ENCODE results near the gene SYS1.

The SYS1 gene

DNA sequence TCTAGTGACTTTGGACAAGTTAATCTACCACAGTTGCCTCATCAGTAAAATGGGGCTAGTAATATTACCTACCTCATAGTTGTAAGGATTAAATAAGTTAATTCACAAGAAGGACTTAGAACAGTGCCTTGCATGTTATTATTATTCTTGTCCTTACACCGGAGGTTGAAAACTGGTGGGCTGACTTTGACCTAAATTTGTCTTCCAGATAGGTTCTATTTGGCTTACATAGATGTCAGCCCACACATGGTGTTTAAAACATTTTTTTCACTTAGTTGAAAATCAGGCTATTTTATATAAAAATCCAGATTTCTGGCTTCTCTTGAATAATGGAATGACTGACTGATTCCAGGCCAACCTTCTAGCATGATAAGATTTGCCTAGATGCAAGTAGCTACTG, 3.2 kb downstream of the SYS1 start:
- Histone ChIP-seq H3K4me1 (ENCODE audit: control insufficient read depth in 1 of 2, insufficient read depth in 2 of 2, low read length in 2 of 2) (peaks cover 11 to 46% of the 10 kb centered on the region in 2 donors), H3K4me3 (ENCODE audit: low read depth in 1 of 2, low read length in 2 of 2) (no peak overlapping the region), H3K27ac (ENCODE audit: low read depth, low read length) (no peak overlapping the region), H3K9ac (ENCODE audit: low read depth in 1 of 2, low read length in 2 of 2) (no peak overlapping the region), H3K27me3 (ENCODE audit: control insufficient read depth in 1 of 2, insufficient read depth in 2 of 2, low read length in 2 of 2) (no peaks in the 10 kb centered on the region), H3K36me3 (ENCODE audit: control insufficient read depth in 1 of 2, insufficient read depth in 2 of 2, low read length in 2 of 2) (peaks cover 27 to 35% of the 10 kb centered on the region in 2 donors), H3K9me3 (ENCODE audit: control insufficient read depth in 1 of 2, low read length in 2 of 2) (no peaks in the 10 kb centered on the region)

DNA sequence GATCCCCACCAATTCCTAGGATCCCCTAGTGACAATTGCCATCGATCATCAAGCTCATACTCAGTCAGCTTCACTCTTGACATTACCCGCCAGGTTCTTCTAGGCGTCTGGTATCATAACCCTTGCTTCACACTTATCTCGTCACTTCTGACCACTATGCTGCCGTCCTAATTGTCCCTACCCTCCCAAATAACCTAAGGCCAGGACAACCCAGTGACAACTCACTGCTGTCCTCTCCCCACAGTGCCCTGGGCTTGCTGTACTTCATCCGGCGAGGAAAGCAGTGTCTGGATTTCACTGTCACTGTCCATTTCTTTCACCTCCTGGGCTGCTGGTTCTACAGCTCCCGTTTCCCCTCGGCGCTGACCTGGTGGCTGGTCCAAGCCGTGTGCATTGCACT, 3.7 kb downstream of the SYS1 start:
- Histone ChIP-seq H3K27ac (ENCODE audit: low read depth, low read length) (no peak overlapping the region), H3K9ac (ENCODE audit: low read depth in 1 of 2, low read length in 2 of 2) (no peak overlapping the region), H3K4me1 (ENCODE audit: control insufficient read depth in 1 of 2, insufficient read depth in 2 of 2, low read length in 2 of 2) (peaks cover 15 to 49% of the 10 kb centered on the region in 2 donors), H3K27me3 (ENCODE audit: control insufficient read depth in 1 of 2, insufficient read depth in 2 of 2, low read length in 2 of 2) (no peaks in the 10 kb centered on the region), H3K36me3 (ENCODE audit: control insufficient read depth in 1 of 2, insufficient read depth in 2 of 2, low read length in 2 of 2) (peaks cover 27 to 35% of the 10 kb centered on the region in 2 donors), H3K4me3 (ENCODE audit: low read depth in 1 of 2, low read length in 2 of 2) (no peak overlapping the region), H3K9me3 (ENCODE audit: control insufficient read depth in 1 of 2, low read length in 2 of 2) (no peaks in the 10 kb centered on the region)

GRCh38 chr20:45367126-45367525, 4.2 kb downstream of the SYS1 start:
- H3K9ac ChIP-seq (ENCODE audit: low read depth in 1 of 2, low read length in 2 of 2) = no peak overlapping the region
- no peaks in the 10 kb centered on the region for H3K9me3 ChIP-seq (ENCODE audit: control insufficient read depth in 1 of 2, low read length in 2 of 2)
- H3K27ac ChIP-seq (ENCODE audit: low read depth, low read length) = no peak overlapping the region
- H3K4me1 ChIP-seq (ENCODE audit: control insufficient read depth in 1 of 2, insufficient read depth in 2 of 2, low read length in 2 of 2) = peaks cover 15 to 49% of the 10 kb centered on the region in 2 donors
- H3K4me3 ChIP-seq (ENCODE audit: low read depth in 1 of 2, low read length in 2 of 2) = no peak overlapping the region
- peaks cover 27 to 35% of the 10 kb centered on the region in 2 donors for H3K36me3 ChIP-seq (ENCODE audit: control insufficient read depth in 1 of 2, insufficient read depth in 2 of 2, low read length in 2 of 2)
- H3K27me3 ChIP-seq (ENCODE audit: control insufficient read depth in 1 of 2, insufficient read depth in 2 of 2, low read length in 2 of 2) = no peaks in the 10 kb centered on the region

DNA sequence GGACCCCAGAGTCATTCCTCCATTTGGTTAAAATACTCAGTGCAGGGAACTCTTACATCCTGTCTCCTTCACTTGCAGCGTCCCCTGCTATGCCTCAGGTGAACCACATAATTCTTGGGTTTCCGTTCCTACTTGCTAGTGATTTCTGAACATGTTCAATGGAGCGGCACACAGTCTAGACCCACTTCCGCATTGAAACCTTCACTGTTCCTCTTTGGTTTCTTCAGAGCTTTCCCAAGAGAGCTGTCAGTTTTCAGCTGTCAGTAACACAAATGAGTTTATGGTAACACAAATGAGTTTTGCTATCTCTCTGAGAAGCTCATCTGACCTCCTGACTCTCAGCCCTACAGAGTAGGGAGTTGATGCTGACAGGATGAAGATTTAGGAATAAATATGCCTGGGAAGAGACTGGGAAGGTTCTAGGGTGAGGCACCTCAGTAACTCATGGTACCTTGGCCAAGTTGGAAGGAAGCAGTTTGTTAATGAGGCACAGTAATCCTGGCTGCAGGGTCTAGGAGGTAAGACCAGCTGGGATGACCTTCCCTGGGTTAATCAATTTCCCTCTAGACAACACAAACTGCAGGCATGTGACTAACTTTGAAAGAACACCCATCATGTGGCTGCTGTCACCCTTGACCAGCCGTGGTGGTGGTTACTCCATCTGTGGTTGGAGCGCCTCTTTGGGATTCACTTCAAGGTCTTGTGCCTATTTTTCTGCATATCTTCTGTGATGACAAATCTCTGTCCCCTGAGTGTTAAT, 5.4 kb downstream of the SYS1 start:
- Histone ChIP-seq H3K9me3 (ENCODE audit: control insufficient read depth in 1 of 2, low read length in 2 of 2) (no peaks in the 10 kb centered on the region), H3K9ac (ENCODE audit: low read depth in 1 of 2, low read length in 2 of 2) (no peak overlapping the region), H3K27ac (ENCODE audit: low read depth, low read length) (no peak overlapping the region), H3K36me3 (ENCODE audit: control insufficient read depth in 1 of 2, insufficient read depth in 2 of 2, low read length in 2 of 2) (peaks cover 27 to 35% of the 10 kb centered on the region in 2 donors), H3K27me3 (ENCODE audit: control insufficient read depth in 1 of 2, insufficient read depth in 2 of 2, low read length in 2 of 2) (no peaks in the 10 kb centered on the region), H3K4me3 (ENCODE audit: low read depth in 1 of 2, low read length in 2 of 2) (no peak overlapping the region), H3K4me1 (ENCODE audit: control insufficient read depth in 1 of 2, insufficient read depth in 2 of 2, low read length in 2 of 2) (peaks cover 20 to 60% of the 10 kb centered on the region in 2 donors)

GRCh38 chr20:45370571-45371160, 7.7 kb downstream of the SYS1 start:
- Histone ChIP-seq H3K27me3 (ENCODE audit: control insufficient read depth in 1 of 2, insufficient read depth in 2 of 2, low read length in 2 of 2) (no peaks in the 10 kb centered on the region), H3K9me3 (ENCODE audit: control insufficient read depth in 1 of 2, low read length in 2 of 2) (no peaks in the 10 kb centered on the region), H3K4me1 (ENCODE audit: control insufficient read depth in 1 of 2, insufficient read depth in 2 of 2, low read length in 2 of 2) (peaks cover 13 to 55% of the 10 kb centered on the region in 2 donors), H3K4me3 (ENCODE audit: low read depth in 1 of 2, low read length in 2 of 2) (no peak overlapping the region), H3K27ac (ENCODE audit: low read depth, low read length) (no peak overlapping the region), H3K36me3 (ENCODE audit: control insufficient read depth in 1 of 2, insufficient read depth in 2 of 2, low read length in 2 of 2) (peaks cover 27 to 29% of the 10 kb centered on the region in 2 donors), H3K9ac (ENCODE audit: low read depth in 1 of 2, low read length in 2 of 2) (no peak overlapping the region)

DNA sequence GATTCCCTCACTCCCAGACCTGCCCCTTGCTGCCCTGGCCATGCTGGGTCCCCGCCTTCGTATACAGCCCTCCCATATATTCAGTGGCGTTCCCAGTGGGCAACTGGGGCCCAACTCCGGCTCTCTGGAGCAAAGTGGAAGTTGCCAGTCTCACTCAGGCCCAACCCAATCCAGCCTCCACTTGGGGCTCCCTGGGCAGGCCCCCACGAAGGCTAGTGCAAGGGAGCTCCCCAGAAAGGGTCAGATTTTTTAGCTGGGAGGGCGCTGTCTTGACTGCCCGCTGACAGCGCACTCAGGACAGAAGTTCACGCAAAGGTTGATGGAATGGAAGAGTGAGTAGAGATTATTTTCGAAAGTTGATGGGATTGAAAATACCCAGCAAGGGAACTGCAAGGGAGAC, 9.3 kb downstream of the SYS1 start:
- no peaks in the 10 kb centered on the region for H3K27me3 ChIP-seq (ENCODE audit: control insufficient read depth in 1 of 2, insufficient read depth in 2 of 2, low read length in 2 of 2)
- H3K4me1 ChIP-seq (ENCODE audit: control insufficient read depth in 1 of 2, insufficient read depth in 2 of 2, low read length in 2 of 2) = peaks cover 13 to 51% of the 10 kb centered on the region in 2 donors
- H3K36me3 ChIP-seq (ENCODE audit: control insufficient read depth in 1 of 2, insufficient read depth in 2 of 2, low read length in 2 of 2) = peaks cover 14 to 15% of the 10 kb centered on the region in 2 donors
- no peak overlapping the region for H3K27ac ChIP-seq (ENCODE audit: low read depth, low read length)
- H3K9me3 ChIP-seq (ENCODE audit: control insufficient read depth in 1 of 2, low read length in 2 of 2) = no peaks in the 10 kb centered on the region
- no peak overlapping the region for H3K9ac ChIP-seq (ENCODE audit: low read depth in 1 of 2, low read length in 2 of 2)
- H3K4me3 ChIP-seq (ENCODE audit: low read depth in 1 of 2, low read length in 2 of 2) = no peak overlapping the region

- H3K9ac ChIP-seq (ENCODE audit: low read depth in 1 of 2, low read length in 2 of 2) = peak overlapping the region; percentile 48 to 59
- H3K9me3 ChIP-seq (ENCODE audit: control insufficient read depth in 1 of 2, low read length in 2 of 2) = no peaks in the 10 kb centered on the region
- peaks cover 13 to 46% of the 10 kb centered on the region in 2 donors for H3K4me1 ChIP-seq (ENCODE audit: control insufficient read depth in 1 of 2, insufficient read depth in 2 of 2, low read length in 2 of 2)
- peak overlapping the region; percentile 67 to 82 for H3K4me3 ChIP-seq (ENCODE audit: low read depth in 1 of 2, low read length in 2 of 2)
- H3K27ac ChIP-seq (ENCODE audit: low read depth, low read length) = no peak overlapping the region
- H3K27me3 ChIP-seq (ENCODE audit: control insufficient read depth in 1 of 2, insufficient read depth in 2 of 2, low read length in 2 of 2) = no peaks in the 10 kb centered on the region
- peaks cover 8 to 9% of the 10 kb centered on the region in 2 donors for H3K36me3 ChIP-seq (ENCODE audit: control insufficient read depth in 1 of 2, insufficient read depth in 2 of 2, low read length in 2 of 2)
Measured at GRCh38 chr20:45372646-45373352, 9.8 kb downstream of the SYS1 start.

DNA sequence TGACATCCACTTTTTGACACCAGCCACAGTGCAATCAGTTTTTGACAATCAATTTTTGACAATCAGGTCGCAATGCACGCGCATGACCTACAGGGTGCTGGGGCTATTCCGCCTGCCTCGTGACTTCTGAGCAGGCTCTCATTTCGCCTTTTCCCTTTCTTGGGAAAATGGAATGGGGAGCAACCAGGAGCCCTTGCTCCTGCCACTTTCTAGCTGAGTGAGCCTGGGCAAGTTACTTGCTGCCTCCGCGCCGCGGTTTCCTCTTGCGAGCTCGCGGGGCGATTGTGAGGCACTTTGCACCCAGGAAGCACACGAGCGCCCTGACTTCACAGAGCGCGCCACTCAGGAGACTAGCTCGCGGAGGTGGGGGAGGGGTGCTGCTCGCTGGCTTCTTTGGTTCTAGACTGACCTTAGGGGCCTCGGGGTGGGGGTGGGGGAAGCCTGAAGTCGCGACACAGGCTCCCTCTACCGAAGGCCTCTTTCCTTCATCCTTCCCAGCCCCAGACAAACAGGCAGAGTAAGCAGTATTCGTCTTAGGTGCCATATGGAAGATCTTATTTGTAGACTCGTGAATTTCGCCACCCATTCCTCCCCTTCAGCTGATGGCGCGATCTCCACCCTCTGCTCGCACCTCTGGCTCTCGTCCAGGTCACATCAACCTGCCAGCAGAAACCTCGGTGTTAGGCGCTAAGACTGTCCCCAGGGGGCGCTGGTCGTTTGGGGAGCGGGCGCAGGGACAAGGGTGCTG, 10.6 kb downstream of the SYS1 start:
- Histone ChIP-seq H3K9me3 (ENCODE audit: control insufficient read depth in 1 of 2, low read length in 2 of 2) (no peaks in the 10 kb centered on the region), H3K36me3 (ENCODE audit: control insufficient read depth in 1 of 2, insufficient read depth in 2 of 2, low read length in 2 of 2) (peaks cover 2% of the 10 kb centered on the region in 2 donors), H3K27me3 (ENCODE audit: control insufficient read depth in 1 of 2, insufficient read depth in 2 of 2, low read length in 2 of 2) (no peaks in the 10 kb centered on the region), H3K4me3 (ENCODE audit: low read depth in 1 of 2, low read length in 2 of 2) (peak overlapping the region; percentile 67 to 82), H3K4me1 (ENCODE audit: control insufficient read depth in 1 of 2, insufficient read depth in 2 of 2, low read length in 2 of 2) (peaks cover 13 to 41% of the 10 kb centered on the region in 2 donors), H3K9ac (ENCODE audit: low read depth in 1 of 2, low read length in 2 of 2) (peak overlapping the region; percentile 48 to 59), H3K27ac (ENCODE audit: low read depth, low read length) (peak overlapping the region; percentile 17)

GRCh38 chr20:45374101-45374467, 11.1 kb downstream of the SYS1 start:
- peaks cover 13 to 37% of the 10 kb centered on the region in 2 donors for H3K4me1 ChIP-seq (ENCODE audit: control insufficient read depth in 1 of 2, insufficient read depth in 2 of 2, low read length in 2 of 2)
- no peaks in the 10 kb centered on the region for H3K9me3 ChIP-seq (ENCODE audit: control insufficient read depth in 1 of 2, low read length in 2 of 2)
- H3K4me3 ChIP-seq (ENCODE audit: low read depth in 1 of 2, low read length in 2 of 2) = peak overlapping the region; percentile 67 to 82
- no peak overlapping the region for H3K27ac ChIP-seq (ENCODE audit: low read depth, low read length)
- H3K9ac ChIP-seq (ENCODE audit: low read depth in 1 of 2, low read length in 2 of 2) = peak overlapping the region in 1 of 2 donors; percentile 59
- H3K27me3 ChIP-seq (ENCODE audit: control insufficient read depth in 1 of 2, insufficient read depth in 2 of 2, low read length in 2 of 2) = no peaks in the 10 kb centered on the region
- H3K36me3 ChIP-seq (ENCODE audit: control insufficient read depth in 1 of 2, insufficient read depth in 2 of 2, low read length in 2 of 2) = no peaks in the 10 kb centered on the region
